Pancreas (tissue), 10 donors: ENCODE results near the gene CDKN1A. TPM values are rescaled to one million over a fixed set of nuclear protein-coding genes. Genes with fewer than 3 reads are reported as not detected.
A peak's percentile ranks its signal among the peaks of the same experiment; 100 is the strongest.

Experiments used
- ATAC-seq, 4 donors: fragments of 200-7000 bp; cut with Tn5 transposase; one replicate each; pipeline versions ENCODE4 v1.8.0 to v1.9.1; 2020; ENCODE audit warnings: mild to moderate bottlenecking in 4 of 4, moderate library complexity in 4 of 4
- DNase-seq, 6 donors: peaks; one replicate each; pipeline ENCODE4 v3.0.0-alpha.2; 2020
- FAIRE-seq: peaks from 2 replicates; lab custom pipeline; 2012; peaks lifted over from hg19 to GRCh38; lab: Jason Lieb, UNC
- H3K27ac ChIP-seq, 4 donors: fragments of 200-600 bp; sonication (generic); 1 replicate in 3 of 4; 2 replicates in 1 of 4; pipeline versions ENCODE4 v1.5.0 to v1.8.0; 2020
- H3K27me3 ChIP-seq, 4 donors: fragments of 200-600 bp; one replicate each; pipeline ENCODE4 v1.8.0; 2021
- H3K36me3 ChIP-seq, 3 donors: fragments of 200-600 bp; sonication (generic) in 1 of 3; one replicate each; pipeline versions ENCODE4 v1.5.0 to v1.8.0; 2020 to 2021
- H3K4me1 ChIP-seq, 3 donors: fragments of 200-600 bp; one replicate each; pipeline ENCODE4 v1.8.0; 2021
- H3K4me3 ChIP-seq, 4 donors: fragments of 200-600 bp; sonication (generic) in 2 of 4; one replicate each; pipeline versions ENCODE4 v1.5.0 to v1.8.0; 2020 to 2021
- H3K9me3 ChIP-seq, 4 donors: fragments of 200-600 bp; one replicate each; pipeline ENCODE4 v1.8.0; 2021
- CTCF ChIP-seq, 4 donors: fragments of 200-600 bp; sonication (generic) in 3 of 4; IDR thresholded peaks; one replicate each; pipeline versions ENCODE4 v1.5.0 to v1.8.0; 2021; ENCODE audit warnings: antibody characterized with exemption in 4 of 4
- WGBS, 2 donors: extraction: QIAGEN DNeasy Blood & Tissue Kit; methylation state at CpG; one replicate each; pipeline ENCODE4 v1.1.7; 2013; 5-methylcytosine and 5-hydroxymethylcytosine counted together
- intact Hi-C, 3 donors: fragments of 100-400 bp; cut with DNase I; formaldehyde crosslinking; loops; one replicate each; pipeline versions ENCODE4 v1.11.1 to v1.14.2; 2022
- polyA plus RNA-seq, 2 donors: library from polyadenylated mRNA; stranded (reverse); fragments of 200-250 nt; gene quantifications; one replicate each; pipeline ENCODE4 v1.2.3, GENCODE V29; 2013
- total RNA-seq, 6 donors: library from RNA; stranded (reverse); fragmentation: NEBNext Ultra II Directional in 4 of 6; extraction: Animal tissue kit (Norgen Biotek cat#: 25700) in 4 of 6; gene quantifications; one replicate each; pipeline versions ENCODE4 v1.2.1 to v1.2.4, GENCODE V29; 2021 to 2023
- donor health status: healthy with polysubstance abuse.
- donor health status: DM: no; HTN: no; CAD: no; lungs with moderate emphysema.
- donor health status: DM: no; HTN: no; CAD: no.
- donor health status: control.
- donor health status: control.
- donor health status: Bipolar disorder and iron deficiency.
- donor health status: DM: yes; HTN: yes; CAD: no.
- donor health status: DM: no; HTN: no; CAD: no.
- donor health status: DM: no; HTN: no; CAD: no.
- donor health status: DM: yes; HTN: yes; CAD: no.

Gene CDKN1A
- total and polyA plus RNA-seq, 8 donors: 22.3 to 178 (median 44.1) TPM

- FAIRE-seq: no peak
- no peak overlapping the region for H3K4me3 ChIP-seq
- intact Hi-C loops: no loop called here
These were observed 6.7 kb upstream of the CDKN1A start for GRCh38 chr6:36671687-36672375.

GRCh38 chr6:36673882-36674281, 4.6 kb upstream of the CDKN1A start:
- intact Hi-C loops: no loop called here
- no peak overlapping the region for H3K27ac ChIP-seq
- 84 to 86% methylated on average over 10 of the region's 10 CpGs for WGBS, 2 donors
- H3K4me1 ChIP-seq: peaks cover 8 to 21% (median 17%) of the 10 kb centered on the region in 3 donors
- H3K36me3 ChIP-seq: no peaks in the 10 kb centered on the region
- H3K4me3 ChIP-seq: no peak overlapping the region
- ATAC-seq (no peak), FAIRE-seq (no peak), DNase-seq (no peak)
- no peaks in the 10 kb centered on the region for H3K9me3 ChIP-seq
- TF ChIP-seq CTCF (IDR thresholded peaks at IDR 0.05): no peak
- no peaks in the 10 kb centered on the region for H3K27me3 ChIP-seq

More at GRCh38 chr6:36671687-36672375, 6.7 kb upstream of the CDKN1A start:
- no peak for TF ChIP-seq CTCF (IDR thresholded peaks at IDR 0.05)
- Histone ChIP-seq H3K27me3 (no peaks in the 10 kb centered on the region), H3K4me1 (peaks cover 10 to 15% (median 12%) of the 10 kb centered on the region in 3 donors), H3K9me3 (no peaks in the 10 kb centered on the region), H3K36me3 (no peaks in the 10 kb centered on the region), H3K27ac (no peak overlapping the region)
- DNase-seq (no peak), ATAC-seq (no peak)
- whole genome bisulfite sequencing, 2 donors: 83 to 88% methylated on average over 6 of the region's 6 CpGs

- ATAC-seq (no peak), DNase-seq (no peak), FAIRE-seq (no peak)
- H3K27ac ChIP-seq: no peak overlapping the region
- peaks cover 8 to 21% (median 17%) of the 10 kb centered on the region in 3 donors for H3K4me1 ChIP-seq
- H3K9me3 ChIP-seq: no peaks in the 10 kb centered on the region
- WGBS, 2 donors: 86 to 90% methylated on average over 7 of the region's 7 CpGs
- intact Hi-C loops: no loop called here
- H3K27me3 ChIP-seq: no peaks in the 10 kb centered on the region
- H3K4me3 ChIP-seq: no peak overlapping the region
- no peak for TF ChIP-seq CTCF (IDR thresholded peaks at IDR 0.05)
- no peaks in the 10 kb centered on the region for H3K36me3 ChIP-seq
These were observed 3.6 kb upstream of the CDKN1A start for GRCh38 chr6:36674942-36675341.

GRCh38 chr6:36676141-36677058, 2.1 kb upstream of the CDKN1A start:
- no peak for TF ChIP-seq CTCF (IDR thresholded peaks at IDR 0.05)
- H3K9me3 ChIP-seq: no peaks in the 10 kb centered on the region
- H3K27me3 ChIP-seq: no peaks in the 10 kb centered on the region
- FAIRE-seq (no peak), DNase-seq (peak in 3 of 6 donors; percentile 40 to 75 (median 63)), ATAC-seq (no peak)
- WGBS, 2 donors: 60 to 65% methylated on average over 4 of the region's 4 CpGs
- peak overlapping the region; percentile 27 to 56 (median 48) for H3K27ac ChIP-seq
- intact Hi-C loops: no loop called here
- no peaks in the 10 kb centered on the region for H3K36me3 ChIP-seq
- peaks cover 8 to 21% (median 17%) of the 10 kb centered on the region in 3 donors for H3K4me1 ChIP-seq
- peak overlapping the region in 1 of 4 donors; percentile 82 for H3K4me3 ChIP-seq
